ENCODE measurements around the gene KCNJ9. TPM values are rescaled to one million over a fixed set of nuclear protein-coding genes. Genes with fewer than 3 reads are reported as not detected.

Gene KCNJ9
- polyA plus RNA-seq, 1 donor from 2014 or later, result 8.0 TPM

DNA sequence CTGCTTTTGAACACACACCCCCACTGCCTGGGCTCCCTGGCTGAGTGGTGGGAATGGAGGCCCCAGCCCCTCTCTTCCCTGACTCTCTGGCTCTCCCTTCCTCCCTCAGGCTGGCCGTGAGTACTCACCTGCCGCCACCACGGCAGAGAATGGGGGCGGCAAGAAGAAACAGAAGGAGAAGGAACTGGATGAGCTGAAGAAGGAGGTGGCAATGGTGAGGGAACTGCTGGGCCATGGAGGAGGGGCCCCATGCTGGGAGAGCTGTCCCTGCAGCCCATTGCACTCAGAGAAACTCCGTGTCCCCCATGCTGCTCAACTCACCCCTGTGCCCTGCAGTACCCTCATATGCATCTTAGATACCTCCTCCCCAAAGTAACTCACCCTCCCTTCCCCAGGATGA is 39.5 kb downstream of the KCNJ9 start:
- Histone ChIP-seq H3K9ac (ENCODE audit: low read length) (no peak overlapping the region), H3K79me2 (replicated peaks; ENCODE audit: insufficient read depth, low read length) (no peaks in the 10 kb centered on the region)

DNA sequence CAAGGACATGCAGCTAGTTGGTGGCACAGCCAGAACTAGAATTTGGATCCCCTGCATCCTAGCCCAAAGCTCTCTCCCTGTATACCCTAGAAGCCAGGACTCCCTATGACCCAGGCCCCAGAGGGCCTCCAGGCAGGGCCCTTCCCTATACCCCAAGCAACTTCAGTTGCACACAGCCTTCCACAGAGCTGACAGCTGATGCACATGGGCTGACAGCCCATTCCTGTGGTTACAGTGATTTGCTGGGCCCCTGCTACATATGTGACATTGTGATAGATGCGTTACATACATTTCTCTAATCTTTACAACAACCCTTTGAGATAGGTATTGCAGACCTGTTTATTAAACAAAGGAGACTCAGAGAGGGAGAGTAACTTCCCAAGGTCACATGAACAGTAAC is 40.0 kb downstream of the KCNJ9 start:
- Histone ChIP-seq H2AFZ (ENCODE audit: low read depth, low read length) (no peak overlapping the region), H3K27ac (ENCODE audit: low read length) (no peak overlapping the region), H3K79me2 (replicated peaks; ENCODE audit: insufficient read depth, low read length) (no peaks in the 10 kb centered on the region), H3K4me2 (ENCODE audit: low read length) (no peak overlapping the region), H3K9me3 (ENCODE audit: low read length) (no peaks in the 10 kb centered on the region), H3K27me3 (ENCODE audit: insufficient read depth, low read depth, low read length) (no peaks in the 10 kb centered on the region), H3K4me3 (ENCODE audit: low read length) (no peak overlapping the region), H3K36me3 (ENCODE audit: insufficient read depth, low read length) (no peaks in the 10 kb centered on the region), H4K20me1 (ENCODE audit: insufficient read depth) (no peaks in the 10 kb centered on the region), H3F3A (ENCODE audit: insufficient read depth, low read length, poor library complexity, severe bottlenecking) (no peaks in the 10 kb centered on the region), H3K9ac (ENCODE audit: low read length) (no peak overlapping the region), H3K9me2 (ENCODE audit: insufficient read depth, low read length) (no peaks in the 10 kb centered on the region)
- TF ChIP-seq SMC3 (conservative IDR thresholded peaks at IDR 0.05; ENCODE audit: poor library complexity) (no peak), CTCF (IDR thresholded peaks at IDR 0.05; ENCODE audit: poor library complexity, severe bottlenecking) (no peak), RAD21 (conservative IDR thresholded peaks at IDR 0.05) (no peak), TAF1 (IDR thresholded peaks at IDR 0.05; ENCODE audit: low read depth) (no peak), REST (IDR thresholded peaks at IDR 0.05; ENCODE audit: borderline replicate concordance) (no peak), EZH2 (IDR thresholded peaks at IDR 0.05; ENCODE audit: borderline replicate concordance, insufficient read depth, low read length, poor library complexity, severe bottlenecking) (no peak), EP300 (conservative IDR thresholded peaks at IDR 0.05; ENCODE audit: poor library complexity, severe bottlenecking) (no peak)

More for the DNA sequence above, 39.5 kb downstream of the KCNJ9 start:
- Histone ChIP-seq H2AFZ (ENCODE audit: low read depth, low read length) (no peak overlapping the region), H3K4me3 (ENCODE audit: low read length) (no peak overlapping the region), H3K4me2 (ENCODE audit: low read length) (no peak overlapping the region), H3K9me3 (ENCODE audit: low read length) (no peaks in the 10 kb centered on the region), H3K27ac (ENCODE audit: low read length) (no peak overlapping the region), H4K20me1 (ENCODE audit: insufficient read depth) (no peaks in the 10 kb centered on the region), H3K27me3 (ENCODE audit: insufficient read depth, low read depth, low read length) (no peaks in the 10 kb centered on the region), H3K36me3 (ENCODE audit: insufficient read depth, low read length) (no peaks in the 10 kb centered on the region), H3K9me2 (ENCODE audit: insufficient read depth, low read length) (no peaks in the 10 kb centered on the region), H3F3A (ENCODE audit: insufficient read depth, low read length, poor library complexity, severe bottlenecking) (no peaks in the 10 kb centered on the region)
- TF ChIP-seq EP300 (conservative IDR thresholded peaks at IDR 0.05; ENCODE audit: poor library complexity, severe bottlenecking) (no peak), REST (IDR thresholded peaks at IDR 0.05; ENCODE audit: borderline replicate concordance) (no peak), EZH2 (IDR thresholded peaks at IDR 0.05; ENCODE audit: borderline replicate concordance, insufficient read depth, low read length, poor library complexity, severe bottlenecking) (no peak), POLR2AphosphoS5 (IDR thresholded peaks at IDR 0.05) (no peak), TAF1 (IDR thresholded peaks at IDR 0.05; ENCODE audit: low read depth) (no peak), RAD21 (conservative IDR thresholded peaks at IDR 0.05) (no peak), CTCF (IDR thresholded peaks at IDR 0.05; ENCODE audit: poor library complexity, severe bottlenecking) (no peak)

All from neural cell (in vitro differentiated cells).